ENCODE results near the gene PKD1.

DNA sequence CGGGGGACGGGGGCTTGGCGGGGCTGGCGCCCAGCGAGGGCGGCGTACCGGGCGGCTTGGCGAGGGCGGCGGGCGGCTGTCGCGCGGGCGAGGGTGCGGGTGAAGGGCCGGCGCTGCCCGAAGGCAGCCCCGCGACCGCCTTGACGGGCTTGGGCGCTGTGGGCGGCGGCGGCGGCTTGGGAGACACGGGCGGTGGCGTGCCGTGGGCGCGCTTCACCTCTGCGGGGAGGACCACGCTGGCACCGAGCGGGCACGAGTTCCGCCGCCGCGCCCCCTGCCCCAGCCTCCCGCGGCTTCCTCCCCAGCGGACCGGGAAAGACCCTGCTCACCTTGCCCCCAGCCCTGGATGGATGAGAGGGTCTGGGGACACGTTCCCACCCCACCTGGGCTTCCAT, 43.4 kb upstream of the PKD1 start:
- no peak for TF ChIP-seq POLR2A (IDR thresholded peaks at IDR 0.05)
- TF ChIP-seq, protein P1, sequence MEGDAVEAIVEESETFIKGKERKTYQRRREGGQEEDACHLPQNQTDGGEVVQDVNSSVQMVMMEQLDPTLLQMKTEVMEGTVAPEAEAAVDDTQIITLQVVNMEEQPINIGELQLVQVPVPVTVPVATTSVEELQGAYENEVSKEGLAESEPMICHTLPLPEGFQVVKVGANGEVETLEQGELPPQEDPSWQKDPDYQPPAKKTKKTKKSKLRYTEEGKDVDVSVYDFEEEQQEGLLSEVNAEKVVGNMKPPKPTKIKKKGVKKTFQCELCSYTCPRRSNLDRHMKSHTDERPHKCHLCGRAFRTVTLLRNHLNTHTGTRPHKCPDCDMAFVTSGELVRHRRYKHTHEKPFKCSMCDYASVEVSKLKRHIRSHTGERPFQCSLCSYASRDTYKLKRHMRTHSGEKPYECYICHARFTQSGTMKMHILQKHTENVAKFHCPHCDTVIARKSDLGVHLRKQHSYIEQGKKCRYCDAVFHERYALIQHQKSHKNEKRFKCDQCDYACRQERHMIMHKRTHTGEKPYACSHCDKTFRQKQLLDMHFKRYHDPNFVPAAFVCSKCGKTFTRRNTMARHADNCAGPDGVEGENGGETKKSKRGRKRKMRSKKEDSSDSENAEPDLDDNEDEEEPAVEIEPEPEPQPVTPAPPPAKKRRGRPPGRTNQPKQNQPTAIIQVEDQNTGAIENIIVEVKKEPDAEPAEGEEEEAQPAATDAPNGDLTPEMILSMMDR (IDR thresholded peaks at IDR 0.05 in 4 of 5, conservative IDR thresholded peaks at IDR 0.05 in 1 of 5): no peak
